ENCODE measurements around the gene FBXW8.

The FBXW8 gene

DNA sequence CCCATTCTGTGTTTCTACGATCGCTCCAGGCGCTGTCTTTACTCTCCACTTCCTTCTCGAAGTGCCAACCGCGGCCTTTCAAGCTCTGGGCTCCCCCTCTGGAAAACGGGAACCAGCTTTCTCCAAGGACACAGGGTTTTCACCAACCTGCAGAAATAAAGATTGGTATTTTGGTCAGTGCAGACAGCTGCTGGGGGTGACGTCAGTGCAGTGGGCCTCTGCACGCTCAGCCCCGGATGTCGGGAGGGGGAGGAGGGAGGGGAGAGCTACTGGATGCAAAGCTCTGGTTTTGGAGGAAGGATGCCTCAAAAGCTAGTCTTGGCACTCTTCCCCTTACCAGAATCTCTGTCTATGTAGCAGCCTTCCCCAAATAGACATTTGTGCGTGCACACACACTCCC, 49.4 kb upstream of the FBXW8 start:
- Histone ChIP-seq H3K4me3 (ENCODE audit: low read depth, low read length) (no peak overlapping the region), H3K4me1 (ENCODE audit: control insufficient read depth, insufficient read depth, low read length) (peaks cover 12% of the 10 kb centered on the region), H3K27ac (ENCODE audit: extremely low read depth, low read depth, low read length) (no peak overlapping the region), H3K36me3 (ENCODE audit: control insufficient read depth in 2 of 2, insufficient read depth in 1 of 2, low read length in 2 of 2) (peaks cover 0 to 3% of the 10 kb centered on the region in 2 experiments; a peak in 1 of 3 replicates), H3K9me3 (ENCODE audit: control insufficient read depth, insufficient read depth, low read depth, low read length) (no peaks in the 10 kb centered on the region)
- CTCF ChIA-PET = interaction anchor here (0.9 to 1.1 kb wide), 2 partner anchors 18 to 19 kb away, joined by 3 read pairs; no protein-coding TSS in a partner anchor
- POLR2A ChIA-PET = no interaction called here
- no peak for TF ChIP-seq ZNF561 (tag by site-specific recombination; IDR thresholded peaks at IDR 0.05; ENCODE audit: borderline replicate concordance)
- TF ChIP-seq, protein P1, sequence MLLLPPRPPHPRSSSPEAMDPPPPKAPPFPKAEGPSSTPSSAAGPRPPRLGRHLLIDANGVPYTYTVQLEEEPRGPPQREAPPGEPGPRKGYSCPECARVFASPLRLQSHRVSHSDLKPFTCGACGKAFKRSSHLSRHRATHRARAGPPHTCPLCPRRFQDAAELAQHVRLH (tag by site-specific recombination; IDR thresholded peaks at IDR 0.05) = no peak
- no peak for TF ChIP-seq ZBTB1 (tag by site-specific recombination; IDR thresholded peaks at IDR 0.05)
- TF ChIP-seq, protein P2, sequence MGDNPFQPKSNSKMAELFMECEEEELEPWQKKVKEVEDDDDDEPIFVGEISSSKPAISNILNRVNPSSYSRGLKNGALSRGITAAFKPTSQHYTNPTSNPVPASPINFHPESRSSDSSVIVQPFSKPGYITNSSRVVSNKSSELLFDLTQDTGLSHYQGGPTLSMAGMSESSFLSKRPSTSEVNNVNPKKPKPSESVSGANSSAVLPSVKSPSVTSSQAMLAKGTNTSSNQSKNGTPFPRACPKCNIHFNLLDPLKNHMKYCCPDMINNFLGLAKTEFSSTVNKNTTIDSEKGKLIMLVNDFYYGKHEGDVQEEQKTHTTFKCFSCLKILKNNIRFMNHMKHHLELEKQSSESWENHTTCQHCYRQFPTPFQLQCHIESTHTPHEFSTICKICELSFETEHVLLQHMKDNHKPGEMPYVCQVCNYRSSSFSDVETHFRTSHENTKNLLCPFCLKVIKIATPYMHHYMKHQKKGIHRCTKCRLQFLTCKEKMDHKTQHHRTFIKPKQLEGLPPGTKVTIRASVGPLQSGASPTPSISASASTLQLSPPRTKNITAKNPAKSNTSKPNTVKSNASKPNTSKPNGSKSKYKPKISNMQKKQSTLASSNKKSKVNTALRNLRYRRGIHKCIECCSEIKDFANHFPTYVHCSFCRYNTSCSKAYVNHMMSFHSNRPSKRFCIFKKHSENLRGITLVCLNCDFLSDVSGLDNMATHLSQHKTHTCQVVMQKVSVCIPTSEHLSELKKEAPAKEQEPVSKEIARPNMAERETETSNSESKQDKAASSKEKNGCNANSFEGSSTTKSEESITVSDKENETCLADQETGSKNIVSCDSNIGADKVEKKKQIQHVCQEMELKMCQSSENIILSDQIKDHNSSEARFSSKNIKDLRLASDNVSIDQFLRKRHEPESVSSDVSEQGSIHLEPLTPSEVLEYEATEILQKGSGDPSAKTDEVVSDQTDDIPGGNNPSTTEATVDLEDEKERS (tag by site-specific recombination; IDR thresholded peaks at IDR 0.05) = no peak
- TF ChIP-seq ZFP37 (tag by site-specific recombination; IDR thresholded peaks at IDR 0.05) = no peak
- TF ChIP-seq MEIS1 (CRISPR knock-in tag; IDR thresholded peaks at IDR 0.05; ENCODE audit: borderline replicate concordance) = no peak
- no peak for TF ChIP-seq ZNF707 (tag by site-specific recombination; IDR thresholded peaks at IDR 0.05)
- TF ChIP-seq, protein P3, sequence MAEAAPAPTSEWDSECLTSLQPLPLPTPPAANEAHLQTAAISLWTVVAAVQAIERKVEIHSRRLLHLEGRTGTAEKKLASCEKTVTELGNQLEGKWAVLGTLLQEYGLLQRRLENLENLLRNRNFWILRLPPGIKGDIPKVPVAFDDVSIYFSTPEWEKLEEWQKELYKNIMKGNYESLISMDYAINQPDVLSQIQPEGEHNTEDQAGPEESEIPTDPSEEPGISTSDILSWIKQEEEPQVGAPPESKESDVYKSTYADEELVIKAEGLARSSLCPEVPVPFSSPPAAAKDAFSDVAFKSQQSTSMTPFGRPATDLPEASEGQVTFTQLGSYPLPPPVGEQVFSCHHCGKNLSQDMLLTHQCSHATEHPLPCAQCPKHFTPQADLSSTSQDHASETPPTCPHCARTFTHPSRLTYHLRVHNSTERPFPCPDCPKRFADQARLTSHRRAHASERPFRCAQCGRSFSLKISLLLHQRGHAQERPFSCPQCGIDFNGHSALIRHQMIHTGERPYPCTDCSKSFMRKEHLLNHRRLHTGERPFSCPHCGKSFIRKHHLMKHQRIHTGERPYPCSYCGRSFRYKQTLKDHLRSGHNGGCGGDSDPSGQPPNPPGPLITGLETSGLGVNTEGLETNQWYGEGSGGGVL (tag by site-specific recombination; IDR thresholded peaks at IDR 0.05) = peak; percentile 78
- no peak for TF ChIP-seq ZFP69B (tag by site-specific recombination; IDR thresholded peaks at IDR 0.05)
- TF ChIP-seq OSR2 (tag by site-specific recombination; IDR thresholded peaks at IDR 0.05) = peak; percentile 22; the same call in 1 of the 2 replicates
- TF ChIP-seq, protein P4, sequence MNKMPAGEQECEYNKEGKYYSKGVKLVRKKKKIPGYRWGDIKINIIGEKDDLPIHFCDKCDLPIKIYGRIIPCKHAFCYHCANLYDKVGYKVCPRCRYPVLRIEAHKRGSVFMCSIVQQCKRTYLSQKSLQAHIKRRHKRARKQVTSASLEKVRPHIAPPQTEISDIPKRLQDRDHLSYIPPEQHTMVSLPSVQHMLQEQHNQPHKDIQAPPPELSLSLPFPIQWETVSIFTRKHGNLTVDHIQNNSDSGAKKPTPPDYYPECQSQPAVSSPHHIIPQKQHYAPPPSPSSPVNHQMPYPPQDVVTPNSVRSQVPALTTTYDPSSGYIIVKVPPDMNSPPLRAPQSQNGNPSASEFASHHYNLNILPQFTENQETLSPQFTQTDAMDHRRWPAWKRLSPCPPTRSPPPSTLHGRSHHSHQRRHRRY (tag by site-specific recombination; IDR thresholded peaks at IDR 0.05) = no peak
- TF ChIP-seq, protein P5, sequence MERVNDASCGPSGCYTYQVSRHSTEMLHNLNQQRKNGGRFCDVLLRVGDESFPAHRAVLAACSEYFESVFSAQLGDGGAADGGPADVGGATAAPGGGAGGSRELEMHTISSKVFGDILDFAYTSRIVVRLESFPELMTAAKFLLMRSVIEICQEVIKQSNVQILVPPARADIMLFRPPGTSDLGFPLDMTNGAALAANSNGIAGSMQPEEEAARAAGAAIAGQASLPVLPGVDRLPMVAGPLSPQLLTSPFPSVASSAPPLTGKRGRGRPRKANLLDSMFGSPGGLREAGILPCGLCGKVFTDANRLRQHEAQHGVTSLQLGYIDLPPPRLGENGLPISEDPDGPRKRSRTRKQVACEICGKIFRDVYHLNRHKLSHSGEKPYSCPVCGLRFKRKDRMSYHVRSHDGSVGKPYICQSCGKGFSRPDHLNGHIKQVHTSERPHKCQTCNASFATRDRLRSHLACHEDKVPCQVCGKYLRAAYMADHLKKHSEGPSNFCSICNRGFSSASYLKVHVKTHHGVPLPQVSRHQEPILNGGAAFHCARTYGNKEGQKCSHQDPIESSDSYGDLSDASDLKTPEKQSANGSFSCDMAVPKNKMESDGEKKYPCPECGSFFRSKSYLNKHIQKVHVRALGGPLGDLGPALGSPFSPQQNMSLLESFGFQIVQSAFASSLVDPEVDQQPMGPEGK (tag by site-specific recombination; IDR thresholded peaks at IDR 0.05) = peak; percentile 23; the same call in 1 of the 2 replicates
- no peak for TF ChIP-seq SETDB1 (IDR thresholded peaks at IDR 0.05; ENCODE audit: insufficient read length, low read length)
- no peak for TF ChIP-seq ZNF677 (tag by site-specific recombination; IDR thresholded peaks at IDR 0.05)
- no peak for TF ChIP-seq ZNF423 (tag by site-specific recombination; IDR thresholded peaks at IDR 0.05)
- TF ChIP-seq ZNF292 (tag by site-specific recombination; IDR thresholded peaks at IDR 0.05; ENCODE audit: borderline replicate concordance, low read depth) = no peak
- peak; percentile 47 for TF ChIP-seq ZNF341 (tag by site-specific recombination; IDR thresholded peaks at IDR 0.05; ENCODE audit: low read depth)
- TF ChIP-seq, protein P6, sequence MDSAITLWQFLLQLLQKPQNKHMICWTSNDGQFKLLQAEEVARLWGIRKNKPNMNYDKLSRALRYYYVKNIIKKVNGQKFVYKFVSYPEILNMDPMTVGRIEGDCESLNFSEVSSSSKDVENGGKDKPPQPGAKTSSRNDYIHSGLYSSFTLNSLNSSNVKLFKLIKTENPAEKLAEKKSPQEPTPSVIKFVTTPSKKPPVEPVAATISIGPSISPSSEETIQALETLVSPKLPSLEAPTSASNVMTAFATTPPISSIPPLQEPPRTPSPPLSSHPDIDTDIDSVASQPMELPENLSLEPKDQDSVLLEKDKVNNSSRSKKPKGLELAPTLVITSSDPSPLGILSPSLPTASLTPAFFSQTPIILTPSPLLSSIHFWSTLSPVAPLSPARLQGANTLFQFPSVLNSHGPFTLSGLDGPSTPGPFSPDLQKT (IDR thresholded peaks at IDR 0.05; ENCODE audit: borderline replicate concordance, low read depth, low read length) = no peak
- TF ChIP-seq ZNF112 (tag by site-specific recombination; IDR thresholded peaks at IDR 0.05) = no peak
- no peak for TF ChIP-seq ZNF169 (tag by site-specific recombination; IDR thresholded peaks at IDR 0.05)
- TF ChIP-seq ZNF211 (tag by site-specific recombination; IDR thresholded peaks at IDR 0.05; ENCODE audit: low read depth) = no peak
- no peak for TF ChIP-seq GLI2 (tag by site-specific recombination; IDR thresholded peaks at IDR 0.05; ENCODE audit: borderline replicate concordance, low read depth)
- no peak for TF ChIP-seq ZSCAN23 (tag by site-specific recombination; IDR thresholded peaks at IDR 0.05)
- TF ChIP-seq, protein P7, sequence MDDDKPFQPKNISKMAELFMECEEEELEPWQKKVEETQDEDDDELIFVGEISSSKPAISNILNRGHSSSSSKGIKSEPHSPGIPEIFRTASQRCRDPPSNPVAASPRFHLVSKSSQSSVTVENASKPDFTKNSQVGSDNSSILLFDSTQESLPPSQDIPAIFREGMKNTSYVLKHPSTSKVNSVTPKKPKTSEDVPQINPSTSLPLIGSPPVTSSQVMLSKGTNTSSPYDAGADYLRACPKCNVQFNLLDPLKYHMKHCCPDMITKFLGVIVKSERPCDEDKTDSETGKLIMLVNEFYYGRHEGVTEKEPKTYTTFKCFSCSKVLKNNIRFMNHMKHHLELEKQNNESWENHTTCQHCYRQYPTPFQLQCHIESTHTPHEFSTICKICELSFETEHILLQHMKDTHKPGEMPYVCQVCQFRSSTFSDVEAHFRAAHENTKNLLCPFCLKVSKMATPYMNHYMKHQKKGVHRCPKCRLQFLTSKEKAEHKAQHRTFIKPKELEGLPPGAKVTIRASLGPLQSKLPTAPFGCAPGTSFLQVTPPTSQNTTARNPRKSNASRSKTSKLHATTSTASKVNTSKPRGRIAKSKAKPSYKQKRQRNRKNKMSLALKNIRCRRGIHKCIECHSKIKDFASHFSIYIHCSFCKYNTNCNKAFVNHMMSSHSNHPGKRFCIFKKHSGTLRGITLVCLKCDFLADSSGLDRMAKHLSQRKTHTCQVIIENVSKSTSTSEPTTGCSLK (tag by site-specific recombination; IDR thresholded peaks at IDR 0.05) = no peak
- no peak for TF ChIP-seq GLIS1 (tag by site-specific recombination; IDR thresholded peaks at IDR 0.05)
